Measurements from ENCODE around the gene SUSD4. TPM values are rescaled to one million over a fixed set of nuclear protein-coding genes. Genes with fewer than 3 reads are reported as not detected.

The SUSD4 gene
- polyA plus RNA-seq, 2 of the 4 experiments (the other 2 are of a cell fraction) = 0.61 to 0.85 TPM

GRCh38 chr1:223210788-223211120, 153.2 kb downstream of the SUSD4 start:
- no peak for TF ChIP-seq HOXA7 (CRISPR knock-in tag; IDR thresholded peaks at IDR 0.05)
- no peak for TF ChIP-seq MYC (IDR thresholded peaks at IDR 0.05; ENCODE audit: borderline replicate concordance, low read length)
- no peak for TF ChIP-seq CBX8 (IDR thresholded peaks at IDR 0.05)
- TF ChIP-seq MAFK (IDR thresholded peaks at IDR 0.05; ENCODE audit: partially characterized antibody) = no peak
- TF ChIP-seq CEBPB (IDR thresholded peaks at IDR 0.05) = no peak
- no peak for TF ChIP-seq SREBF2 (IDR thresholded peaks at IDR 0.05)
- TF ChIP-seq GATA3 (IDR thresholded peaks at IDR 0.05; ENCODE audit: borderline replicate concordance) = no peak
- TF ChIP-seq HDAC2 (IDR thresholded peaks at IDR 0.05) = no peak
- no peak for TF ChIP-seq KDM5A (IDR thresholded peaks at IDR 0.05)
- no peak for TF ChIP-seq HOXB5 (CRISPR knock-in tag; IDR thresholded peaks at IDR 0.05)
- TF ChIP-seq FOSL2 (IDR thresholded peaks at IDR 0.05) = no peak
- no peak for TF ChIP-seq FOSL2 (CRISPR knock-in tag; IDR thresholded peaks at IDR 0.05)
- no peak for TF ChIP-seq RNF2 (IDR thresholded peaks at IDR 0.05; ENCODE audit: borderline replicate concordance, low read depth)
- TF ChIP-seq BCL3 (IDR thresholded peaks at IDR 0.05) = no peak
- FAIRE-seq (no peak), DNase-seq (ENCODE audit: low read depth in 1 of 2, low spot score in 1 of 2) (no peak), ATAC-seq (no peak)
- H3K9me3 ChIP-seq = no peaks in the 10 kb centered on the region
- WGBS (ENCODE audit: missing lambda C conversion rate) = 45% methylated on average over 3 of the region's 3 CpGs
- ChIA-PET CTCF (no interaction called here), POLR2A (no interaction called here)
- no peak overlapping the region for H3K4me2 ChIP-seq
- no peak overlapping the region for H3K27ac ChIP-seq
- no peak overlapping the region for H3K4me3 ChIP-seq
- H3K4me1 ChIP-seq = no peaks in the 10 kb centered on the region

- POLR2A ChIA-PET = no interaction called here
- TF ChIP-seq CTCF (IDR thresholded peaks at IDR 0.05) = no peak
- no peak for TF ChIP-seq GATA3 (IDR thresholded peaks at IDR 0.05; ENCODE audit: borderline replicate concordance)
- TF ChIP-seq NR3C1 (IDR thresholded peaks at IDR 0.05) = no peak
- TF ChIP-seq HMGXB4 (CRISPR knock-in tag; IDR thresholded peaks at IDR 0.05; ENCODE audit: borderline replicate concordance) = no peak
- TF ChIP-seq NPAS2 (CRISPR knock-in tag; IDR thresholded peaks at IDR 0.05; ENCODE audit: borderline replicate concordance) = no peak
- TF ChIP-seq ESRRA (IDR thresholded peaks at IDR 0.05; ENCODE audit: borderline replicate concordance, low read length) = no peak
- TF ChIP-seq PBX3 (IDR thresholded peaks at IDR 0.05) = no peak
- no peak for TF ChIP-seq MAX (IDR thresholded peaks at IDR 0.05)
- no peak for TF ChIP-seq CBX8 (IDR thresholded peaks at IDR 0.05)
- TF ChIP-seq EHMT2 (IDR thresholded peaks at IDR 0.05; ENCODE audit: low read depth) = no peak
- ATAC-seq = no peak
- no peak for DNase-seq (ENCODE audit: low read depth in 1 of 2, low spot score in 1 of 2)
- WGBS (ENCODE audit: missing lambda C conversion rate) = 62% methylated on average over 7 of the region's 7 CpGs
- Histone ChIP-seq H3K27ac (no peak overlapping the region), H3K4me1 (no peaks in the 10 kb centered on the region), H3K9me3 (no peaks in the 10 kb centered on the region), H3K4me2 (no peak overlapping the region), H3K4me3 (no peak overlapping the region)
- CTCF ChIA-PET = no interaction called here
- no peak for FAIRE-seq
These were observed 153.8 kb downstream of the SUSD4 start for GRCh38 chr1:223209992-223210787.

Data from A549 (cell line).